ENCODE results near the gene UCK1. TPM values are rescaled to one million over a fixed set of nuclear protein-coding genes. Genes with fewer than 3 reads are reported as not detected.

Gene UCK1
- total and polyA plus RNA-seq, 2 of the 8 experiments (the other 6 are each of a cell fraction or from before 2014, with no cell fraction given) = 35.1 to 42.0 TPM

DNA sequence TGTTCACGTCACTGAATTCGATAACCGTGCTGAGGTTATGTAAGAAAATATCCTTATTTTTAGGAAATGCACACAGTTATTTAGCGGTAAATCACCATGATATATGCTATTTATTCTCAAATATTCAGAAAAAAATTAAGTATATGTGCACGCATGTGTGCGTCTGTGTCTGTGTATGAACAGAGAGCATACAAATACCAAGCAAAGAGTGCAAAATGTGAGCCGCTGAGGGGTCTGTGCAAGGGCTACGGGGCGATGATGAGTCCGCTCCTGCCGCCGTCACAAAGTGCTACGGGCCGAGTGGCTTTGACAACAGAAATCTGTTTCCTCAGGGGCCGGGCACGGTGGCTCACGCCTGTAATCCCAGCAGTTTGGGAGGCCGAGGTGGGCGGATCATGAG lies 6.9 kb upstream of the UCK1 start:
- Histone ChIP-seq H3K27me3 (replicated peaks in 1 of 4; ENCODE audit: control insufficient read depth in 3 of 4, extremely low read depth in 1 of 4, insufficient read depth in 3 of 4, low read length in 3 of 4) (no peaks in the 10 kb centered on the region), H3K36me3 (ENCODE audit: control insufficient read depth in 2 of 4, insufficient read depth in 4 of 4, low read length in 3 of 4) (no peaks in the 10 kb centered on the region), H3K9ac (replicated peaks in 1 of 4; ENCODE audit: extremely low read depth in 1 of 4, low read depth in 3 of 4, low read length in 3 of 4) (no peak overlapping the region), H2BK15ac (ENCODE audit: low read length) (no peak overlapping the region), H2BK5ac (ENCODE audit: low read depth, low read length) (no peak overlapping the region), H3K27ac (ENCODE audit: low read depth, low read length) (no peak overlapping the region), H3K14ac (ENCODE audit: insufficient read length) (no peak overlapping the region), H4K5ac (ENCODE audit: insufficient read length, low read depth, low read length) (no peak overlapping the region), H2BK120ac (replicated peaks; ENCODE audit: low read depth, low read length) (no peak overlapping the region), H3K18ac (ENCODE audit: extremely low read depth, low read length) (no peak overlapping the region), H2BK20ac (ENCODE audit: low read length) (no peak overlapping the region), H4K20me1 (replicated peaks in 1 of 2; ENCODE audit: control insufficient read depth in 1 of 2, insufficient read depth in 2 of 2, low read length in 2 of 2) (no peaks in the 10 kb centered on the region), H3K4ac (replicated peaks; ENCODE audit: insufficient read length, low read depth, low read length) (no peak overlapping the region), H4K91ac (replicated peaks; ENCODE audit: insufficient read length, low read length) (no peak overlapping the region), H3K4me2 (ENCODE audit: insufficient read depth in 1 of 2, low read depth in 2 of 2, low read length in 2 of 2) (no peak overlapping the region), H4K8ac (ENCODE audit: extremely low read depth, insufficient read depth, low read length) (no peak overlapping the region), H3K23me2 (ENCODE audit: low read depth, low read length) (no peaks in the 10 kb centered on the region), H3K4me3 (ENCODE audit: extremely low read depth in 1 of 4, insufficient read depth in 2 of 4, low read depth in 3 of 4, low read length in 4 of 4) (no peak overlapping the region), H3K23ac (ENCODE audit: insufficient read length) (no peak overlapping the region), H2AFZ (ENCODE audit: low read length) (no peak overlapping the region), H2AK5ac (ENCODE audit: low read depth, low read length) (no peak overlapping the region), H3K4me1 (replicated peaks in 1 of 4; ENCODE audit: control insufficient read depth in 3 of 4, insufficient read depth in 4 of 4, low read length in 3 of 4) (no peaks in the 10 kb centered on the region), H3K79me1 (ENCODE audit: low read depth, low read length) (no peaks in the 10 kb centered on the region), H3K56ac (replicated peaks; ENCODE audit: insufficient read length, low read depth, low read length) (no peak overlapping the region), H3K79me2 (ENCODE audit: control insufficient read depth in 1 of 2, insufficient read depth in 2 of 2, low read length in 2 of 2) (no peaks in the 10 kb centered on the region), H3K9me3 (ENCODE audit: insufficient read depth in 2 of 2, low read depth in 1 of 2, low read length in 1 of 2) (peaks cover 8 to 13% of the 10 kb centered on the region in 2 experiments), H2BK12ac (ENCODE audit: low read depth, low read length) (no peak overlapping the region)
- ChIA-PET POLR2A (ENCODE audit: partially characterized antibody) (no interaction called here), CTCF (ENCODE audit: partially characterized antibody) (no interaction called here)
- WGBS, 2 experiments (ENCODE audit: extremely low coverage in 1 of 2, insufficient coverage in 1 of 2, insufficient read length in 1 of 2, insufficient replicate concordance in 2 of 2, low coverage in 1 of 2, low lambda C conversion rate in 2 of 2, missing lambda C conversion rate in 1 of 2) = 90% methylated on average over 19 of the region's 19 CpGs; no CpG with 5 or more reads in 1 of the 2 experiments
- FAIRE-seq = no peak
- no peak for DNase-seq (ENCODE audit: low read depth in 1 of 2, low spot score in 2 of 2)
- TF ChIP-seq BACH1 (IDR thresholded peaks at IDR 0.05; ENCODE audit: low read length) = no peak
- TF ChIP-seq CBX8 (IDR thresholded peaks at IDR 0.05; ENCODE audit: borderline replicate concordance, low read depth, low read length) = no peak

All from H1 (cell line).